ENCODE results near the gene RNF145.
"Not testable (repeated sequence)": the region's sequence is repeated elsewhere in the genome, so short reads cannot be mapped to it uniquely, and the experiment has no call there.

Gene RNF145

DNA sequence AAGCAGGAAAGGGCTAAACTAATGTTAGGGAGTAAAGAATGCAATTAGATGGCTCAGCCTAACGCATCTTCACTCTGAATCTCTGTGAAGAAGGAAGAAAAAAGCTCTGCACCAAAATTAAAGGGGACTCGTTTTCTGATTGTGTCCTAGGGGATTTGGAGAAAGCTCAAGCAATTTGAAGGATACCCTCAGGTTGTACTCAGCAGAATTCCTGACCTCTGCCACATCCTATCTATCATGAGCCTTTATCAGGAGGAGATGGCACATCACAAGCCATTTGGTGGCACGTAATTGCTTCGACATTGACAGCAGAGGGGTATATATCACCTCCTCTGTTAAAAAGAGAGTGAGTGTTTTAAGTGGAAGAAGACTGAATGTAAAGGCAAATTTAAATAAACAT, 77.4 kb downstream of the RNF145 start:
- no peak overlapping the region for H3K4me3 ChIP-seq (ENCODE audit: low read length)
- TF ChIP-seq, protein P1, sequence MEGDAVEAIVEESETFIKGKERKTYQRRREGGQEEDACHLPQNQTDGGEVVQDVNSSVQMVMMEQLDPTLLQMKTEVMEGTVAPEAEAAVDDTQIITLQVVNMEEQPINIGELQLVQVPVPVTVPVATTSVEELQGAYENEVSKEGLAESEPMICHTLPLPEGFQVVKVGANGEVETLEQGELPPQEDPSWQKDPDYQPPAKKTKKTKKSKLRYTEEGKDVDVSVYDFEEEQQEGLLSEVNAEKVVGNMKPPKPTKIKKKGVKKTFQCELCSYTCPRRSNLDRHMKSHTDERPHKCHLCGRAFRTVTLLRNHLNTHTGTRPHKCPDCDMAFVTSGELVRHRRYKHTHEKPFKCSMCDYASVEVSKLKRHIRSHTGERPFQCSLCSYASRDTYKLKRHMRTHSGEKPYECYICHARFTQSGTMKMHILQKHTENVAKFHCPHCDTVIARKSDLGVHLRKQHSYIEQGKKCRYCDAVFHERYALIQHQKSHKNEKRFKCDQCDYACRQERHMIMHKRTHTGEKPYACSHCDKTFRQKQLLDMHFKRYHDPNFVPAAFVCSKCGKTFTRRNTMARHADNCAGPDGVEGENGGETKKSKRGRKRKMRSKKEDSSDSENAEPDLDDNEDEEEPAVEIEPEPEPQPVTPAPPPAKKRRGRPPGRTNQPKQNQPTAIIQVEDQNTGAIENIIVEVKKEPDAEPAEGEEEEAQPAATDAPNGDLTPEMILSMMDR (conservative IDR thresholded peaks at IDR 0.05; ENCODE audit: low read depth, low read length), result no peak
- no peak for DNase-seq (ENCODE audit: low read depth)

DNA sequence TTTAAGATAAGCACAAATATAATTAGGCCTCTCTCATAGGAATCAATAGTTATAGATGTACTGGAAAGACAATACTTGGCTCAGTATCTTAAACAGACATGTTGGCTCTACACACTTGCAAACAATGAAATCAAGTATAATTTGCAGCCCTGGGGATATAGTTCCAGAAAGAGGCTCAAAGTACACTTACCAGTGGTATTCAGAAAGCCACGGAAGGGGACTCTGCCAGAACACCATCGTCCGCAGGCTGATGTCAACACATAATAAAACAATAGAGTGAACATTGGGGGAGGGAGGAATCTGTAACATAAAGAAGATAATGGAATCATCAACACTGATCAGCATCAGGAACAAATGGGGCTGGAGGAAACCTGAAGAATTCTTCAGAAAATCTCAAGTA, 78.5 kb downstream of the RNF145 start:
- TF ChIP-seq, protein P1 (conservative IDR thresholded peaks at IDR 0.05; ENCODE audit: low read depth, low read length), result no peak
- H3K4me3 ChIP-seq (ENCODE audit: low read length), result no peak overlapping the region
- DNase-seq (ENCODE audit: low read depth), result no peak

DNA sequence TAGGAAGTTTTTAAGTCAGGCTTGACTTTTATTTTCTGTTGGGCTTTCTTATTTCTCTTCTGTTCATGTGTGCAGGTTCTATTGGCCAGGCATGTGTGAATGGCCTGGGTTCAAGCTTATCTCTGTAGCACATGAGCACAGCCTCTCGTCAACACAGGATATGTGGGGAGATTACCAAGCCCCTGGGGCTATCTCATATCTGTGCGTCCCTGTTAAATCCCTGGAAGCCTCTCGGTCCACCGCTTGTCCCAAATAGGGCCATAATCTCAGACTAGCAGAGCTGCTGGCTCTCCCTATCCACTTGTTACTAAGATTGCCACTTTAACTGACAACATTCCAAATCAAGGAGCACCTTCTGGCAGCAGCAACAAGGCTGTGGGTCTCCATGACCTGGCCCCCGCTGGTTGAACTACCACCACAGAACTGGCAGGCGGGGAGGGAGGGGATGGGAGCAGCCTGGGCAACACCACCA, 81.2 kb downstream of the RNF145 start:
- no peak overlapping the region for H3K4me3 ChIP-seq (ENCODE audit: low read length)
- DNase-seq (ENCODE audit: low read depth), result no peak
- TF ChIP-seq, protein P1 (conservative IDR thresholded peaks at IDR 0.05; ENCODE audit: low read depth, low read length), result no peak

DNA sequence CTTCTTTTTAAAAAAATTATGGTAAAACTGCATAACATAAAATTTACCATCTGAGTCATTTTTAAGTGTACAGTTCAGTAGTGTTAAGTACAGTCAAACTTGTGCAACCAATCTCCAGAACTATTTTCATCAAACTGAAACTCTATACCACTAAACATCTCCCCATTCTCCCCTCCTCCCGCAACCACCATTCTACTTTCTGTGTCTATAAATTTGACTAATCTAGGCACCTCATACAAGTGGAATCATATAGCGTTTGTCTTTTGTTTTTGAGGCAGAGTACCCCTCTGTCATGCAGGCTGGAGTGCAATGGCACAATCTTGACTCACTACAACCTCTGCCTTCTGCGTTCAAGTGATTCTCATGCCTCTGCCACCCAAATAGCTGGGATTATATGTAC, 85.7 kb downstream of the RNF145 start:
- TF ChIP-seq, protein P1 (conservative IDR thresholded peaks at IDR 0.05; ENCODE audit: low read depth, low read length), result no peak
- no peak overlapping the region for H3K4me3 ChIP-seq (ENCODE audit: low read length)
- DNase-seq (ENCODE audit: low read depth), result no peak

DNA sequence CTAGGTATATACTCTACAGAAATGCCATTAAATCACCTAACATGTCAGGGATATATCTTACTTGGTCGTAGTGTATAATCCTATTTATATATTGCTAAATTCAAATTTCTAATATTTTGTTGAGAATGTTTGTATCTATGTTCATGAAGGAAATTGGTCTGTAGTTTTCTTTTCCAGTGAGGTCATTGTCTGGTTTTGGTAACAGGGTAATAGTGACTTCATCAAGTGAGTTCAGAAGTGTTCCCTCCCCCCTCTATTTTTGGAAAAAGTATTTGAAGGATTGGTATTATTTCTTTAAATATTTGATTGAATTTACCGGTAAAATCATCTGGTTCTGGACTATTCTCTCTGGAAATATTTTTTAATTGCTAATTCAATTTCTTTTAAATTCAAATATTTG, 86.2 kb downstream of the RNF145 start:
- TF ChIP-seq, protein P1 (conservative IDR thresholded peaks at IDR 0.05; ENCODE audit: low read depth, low read length), result no peak
- H3K4me3 ChIP-seq (ENCODE audit: low read length), result no peak overlapping the region
- no peak for DNase-seq (ENCODE audit: low read depth)

DNA sequence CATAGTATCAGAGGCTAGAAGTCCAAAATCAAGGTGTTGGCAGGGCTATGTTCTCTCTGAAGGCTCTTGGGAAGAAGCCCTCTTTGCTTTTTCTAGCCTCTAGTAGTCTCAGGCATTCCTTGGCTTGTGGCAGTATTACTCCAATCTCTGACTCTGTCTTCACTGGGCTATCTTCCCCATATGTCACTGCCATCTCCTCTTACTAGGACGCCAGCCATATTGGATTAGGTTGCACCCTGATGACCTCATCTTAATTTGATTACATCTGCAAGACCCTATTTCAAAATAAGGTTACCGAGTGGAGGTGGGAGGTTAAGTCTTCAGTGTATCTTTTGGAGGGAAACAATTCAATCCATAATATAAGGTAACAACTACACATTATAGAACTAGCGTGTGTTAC, 88.3 kb downstream of the RNF145 start:
- DNase-seq (ENCODE audit: low read depth), result no peak
- TF ChIP-seq, protein P1 (conservative IDR thresholded peaks at IDR 0.05; ENCODE audit: low read depth, low read length), result no peak
- no peak overlapping the region for H3K4me3 ChIP-seq (ENCODE audit: low read length)

DNA sequence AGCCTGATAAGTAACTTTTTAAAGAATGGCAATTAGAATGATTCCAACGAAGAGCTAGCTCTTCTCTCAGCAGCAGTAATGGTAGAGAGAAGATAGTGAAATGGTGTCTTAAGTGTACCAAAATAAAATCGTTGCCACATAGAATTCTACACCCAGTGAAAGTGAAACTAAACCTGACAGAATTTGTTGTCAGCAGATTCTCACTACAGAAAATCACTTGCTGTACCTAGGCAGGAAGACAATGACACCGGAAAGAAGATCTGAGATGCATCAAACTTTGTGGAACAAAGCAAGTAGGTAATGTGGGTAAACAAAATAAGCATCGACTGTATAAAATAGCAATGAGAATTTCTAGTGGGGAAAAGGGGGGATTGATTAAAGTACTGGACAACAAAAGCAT, 88.9 kb downstream of the RNF145 start:
- no peak for DNase-seq (ENCODE audit: low read depth)
- H3K4me3 ChIP-seq (ENCODE audit: low read length), result no peak overlapping the region
- TF ChIP-seq, protein P1 (conservative IDR thresholded peaks at IDR 0.05; ENCODE audit: low read depth, low read length), result no peak

DNA sequence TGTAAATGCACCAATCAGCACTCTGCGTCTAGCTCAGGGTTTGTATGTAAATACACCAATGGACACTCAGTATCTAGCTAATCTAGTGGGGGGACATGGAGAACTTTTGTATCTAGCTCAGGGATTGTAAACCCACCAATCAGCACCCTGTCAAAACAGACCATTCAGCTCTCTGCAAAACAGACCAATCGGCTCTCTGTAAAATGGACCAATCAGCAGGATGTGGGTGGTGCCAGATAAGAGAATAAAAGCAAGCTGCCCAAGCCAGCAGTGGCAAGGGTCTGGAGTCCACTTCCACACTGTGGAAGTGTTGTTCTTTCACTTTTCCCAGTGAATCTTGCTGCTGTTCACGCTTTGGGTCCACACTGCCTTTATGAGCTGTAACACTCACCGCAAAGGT, 89.5 kb downstream of the RNF145 start:
- H3K4me3 ChIP-seq (ENCODE audit: low read length); DNase-seq (ENCODE audit: low read depth): not testable (repeated sequence)

DNA sequence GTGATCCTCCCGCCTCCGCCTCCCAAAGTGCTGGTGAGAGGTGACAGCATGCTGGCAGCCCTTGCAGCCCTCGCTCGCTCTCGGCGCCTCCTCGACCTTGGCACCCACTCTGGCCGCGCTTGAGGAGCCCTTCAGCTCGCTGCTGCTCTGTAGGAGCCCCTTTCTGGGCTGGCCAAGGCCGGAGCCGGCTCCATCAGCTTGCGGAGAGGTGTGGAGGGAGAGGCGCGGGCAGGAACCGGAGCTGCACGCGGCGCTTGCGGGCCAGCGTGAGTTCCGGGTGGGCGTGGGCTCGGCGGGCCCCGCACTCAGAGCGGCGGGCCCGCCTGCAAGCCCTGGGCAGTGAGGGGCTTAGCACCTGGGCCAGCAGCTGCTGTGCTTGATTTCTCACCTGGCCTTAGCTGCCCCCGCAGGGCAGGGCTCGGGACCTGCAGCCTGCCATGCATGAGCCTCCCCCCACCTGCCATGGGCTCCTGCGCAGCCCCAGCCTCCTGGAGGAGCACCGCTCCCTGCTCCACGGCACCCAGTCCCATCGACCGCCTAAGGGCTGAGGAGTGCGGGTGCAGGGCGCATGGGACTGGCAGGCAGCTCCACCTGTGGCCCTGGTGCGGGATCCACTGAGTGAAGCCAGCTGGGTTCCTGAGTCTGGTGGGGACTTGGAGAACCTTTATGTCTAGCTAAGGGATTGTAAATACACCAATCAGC, 90.2 kb downstream of the RNF145 start:
- not testable (repeated sequence) for H3K4me3 ChIP-seq (ENCODE audit: low read length); DNase-seq (ENCODE audit: low read depth)
